Suprapubic skin (tissue), 4 donors: ENCODE measurements around the gene FBXO22.

Source experiments
- EP300 ChIP-seq: sonication (generic); formaldehyde crosslinking; IDR thresholded peaks from one replicate; pipeline ENCODE4 v1.6.1; 2017; ENCODE audit warnings: antibody characterized with exemption
- POLR2AphosphoS5 ChIP-seq, 3 donors: sonication (generic); formaldehyde crosslinking; IDR thresholded peaks; one replicate each; pipeline ENCODE4 v1.6.1; 2017; ENCODE audit warnings: antibody characterized with exemption in 3 of 3
- TF ChIP-seq, protein P1 (sequence below), 2 donors: fragments of 200-600 bp in 1 of 2; fragments of 450-650 bp in 1 of 2; sonication (generic) in 1 of 2; IDR thresholded peaks; one replicate each; pipeline ENCODE4 v1.5.1; 2016 to 2019; ENCODE audit warnings: antibody characterized with exemption in 2 of 2, mild to moderate bottlenecking in 1 of 2, moderate library complexity in 1 of 2

DNA sequence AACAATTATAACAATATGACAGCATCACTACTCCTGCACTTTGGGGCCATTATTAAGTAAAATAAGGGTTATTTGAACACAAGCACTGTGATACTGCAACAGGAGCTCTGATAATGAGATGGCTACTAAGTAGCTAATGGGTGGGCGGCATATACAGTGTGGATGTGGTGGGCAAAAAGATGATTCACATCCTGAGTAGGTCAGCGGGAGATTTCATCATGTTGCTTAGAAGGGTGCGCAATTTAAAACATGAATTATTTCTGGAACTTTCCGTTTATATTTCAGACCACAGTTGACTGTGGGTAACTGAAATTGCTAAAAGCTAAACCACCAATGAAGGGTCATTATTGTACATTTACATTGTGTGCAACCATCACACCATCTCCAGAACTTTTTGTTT is 42.3 kb downstream of the FBXO22 start:
- TF ChIP-seq, protein P1, sequence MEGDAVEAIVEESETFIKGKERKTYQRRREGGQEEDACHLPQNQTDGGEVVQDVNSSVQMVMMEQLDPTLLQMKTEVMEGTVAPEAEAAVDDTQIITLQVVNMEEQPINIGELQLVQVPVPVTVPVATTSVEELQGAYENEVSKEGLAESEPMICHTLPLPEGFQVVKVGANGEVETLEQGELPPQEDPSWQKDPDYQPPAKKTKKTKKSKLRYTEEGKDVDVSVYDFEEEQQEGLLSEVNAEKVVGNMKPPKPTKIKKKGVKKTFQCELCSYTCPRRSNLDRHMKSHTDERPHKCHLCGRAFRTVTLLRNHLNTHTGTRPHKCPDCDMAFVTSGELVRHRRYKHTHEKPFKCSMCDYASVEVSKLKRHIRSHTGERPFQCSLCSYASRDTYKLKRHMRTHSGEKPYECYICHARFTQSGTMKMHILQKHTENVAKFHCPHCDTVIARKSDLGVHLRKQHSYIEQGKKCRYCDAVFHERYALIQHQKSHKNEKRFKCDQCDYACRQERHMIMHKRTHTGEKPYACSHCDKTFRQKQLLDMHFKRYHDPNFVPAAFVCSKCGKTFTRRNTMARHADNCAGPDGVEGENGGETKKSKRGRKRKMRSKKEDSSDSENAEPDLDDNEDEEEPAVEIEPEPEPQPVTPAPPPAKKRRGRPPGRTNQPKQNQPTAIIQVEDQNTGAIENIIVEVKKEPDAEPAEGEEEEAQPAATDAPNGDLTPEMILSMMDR (IDR thresholded peaks at IDR 0.05) = no peak
- TF ChIP-seq POLR2AphosphoS5 (IDR thresholded peaks at IDR 0.05) = no peak
- no peak for TF ChIP-seq EP300
